Measurements from ENCODE around the gene FAM20A.

FAM20A gene

GRCh38 chr17:68600931-68601564, at the start of gene FAM20A:
Gene FAM20A (minus strand): TSS chr17:68601367. CDS start chr17:68600666, 701 bp downstream.
- no peak for DNase-seq

DNA sequence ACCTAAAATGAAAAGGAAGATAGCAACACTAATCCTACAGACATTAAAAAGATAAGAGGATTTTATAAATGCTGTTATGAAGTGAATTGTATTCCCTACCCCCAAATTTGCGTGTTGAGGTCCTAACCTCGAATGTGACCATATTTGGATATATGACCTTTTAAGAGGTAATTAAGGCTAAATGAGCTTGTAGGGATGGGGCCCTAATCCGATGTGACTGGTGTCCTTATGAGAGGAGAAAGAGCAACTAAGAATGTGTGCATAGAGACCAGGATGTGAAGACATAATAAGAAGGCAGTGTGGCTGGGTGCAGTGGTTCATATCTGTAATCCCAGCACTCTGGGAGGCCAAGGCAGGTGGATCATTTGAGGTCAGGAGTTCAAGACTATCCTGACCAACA, 48.2 kb upstream of the FAM20A start:
- DNase-seq = no peak

GRCh38 chr17:68646626-68647526, 45.7 kb upstream of the FAM20A start:
- DNase-seq = no peak

- no peak for DNase-seq
These were observed 40.9 kb upstream of the FAM20A start for GRCh38 chr17:68642118-68642412.

GRCh38 chr17:68641276-68642117, 40.3 kb upstream of the FAM20A start:
- DNase-seq = no peak

DNA sequence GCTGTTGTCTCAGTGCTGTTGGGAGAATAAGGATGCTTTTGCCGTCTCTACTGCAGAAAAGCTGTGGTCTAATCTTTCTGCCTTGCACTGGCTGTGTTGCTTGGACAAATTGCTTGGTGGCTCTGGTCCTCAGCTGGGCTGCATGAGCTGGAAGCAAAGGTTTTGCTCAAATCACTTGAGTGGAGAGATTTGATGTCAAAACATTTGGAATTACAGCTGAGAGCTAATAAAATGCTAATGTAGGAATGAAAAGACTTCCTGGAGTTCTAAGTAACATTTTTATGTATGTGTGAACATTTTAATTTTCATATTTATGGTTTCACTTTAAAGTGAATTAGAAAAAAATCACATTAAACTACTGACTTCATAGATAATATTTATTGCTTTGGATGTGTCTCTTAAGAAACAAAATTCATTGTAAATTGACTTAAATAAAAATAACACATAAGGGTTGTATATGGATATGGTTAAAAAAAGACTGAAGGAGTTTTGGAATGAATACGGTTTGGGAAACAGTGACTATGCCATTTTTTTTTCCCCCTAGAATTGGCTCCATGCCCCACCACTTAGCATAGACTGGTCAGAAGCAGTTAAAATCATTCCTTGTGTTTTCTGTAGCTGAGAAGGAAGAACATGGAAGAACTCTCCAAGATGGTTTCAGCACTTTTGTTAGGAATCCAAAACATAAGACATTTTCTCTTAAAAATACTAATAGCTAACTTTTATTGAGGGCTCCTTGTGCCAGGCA, 39.2 kb upstream of the FAM20A start:
- no peak for DNase-seq

- no peak for DNase-seq
These were observed 33.2 kb upstream of the FAM20A start for GRCh38 chr17:68634345-68634876.

DNA sequence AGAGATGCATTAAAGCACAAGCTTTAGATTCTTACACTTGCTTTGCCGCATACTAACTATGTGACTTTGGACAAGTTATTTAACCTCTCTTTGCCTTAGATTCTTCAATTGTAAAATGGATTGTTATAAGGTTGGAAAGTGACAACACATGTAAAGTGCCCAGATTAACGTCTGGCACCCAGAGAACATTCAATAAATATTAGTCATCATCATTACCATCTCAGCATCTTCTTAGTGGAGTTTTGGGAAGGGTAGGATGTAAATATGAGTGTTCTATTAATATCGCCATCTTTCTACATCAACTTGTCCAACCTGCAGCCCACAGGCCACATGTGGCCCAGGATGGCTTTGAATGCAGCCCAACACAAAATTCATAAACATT, 27.4 kb upstream of the FAM20A start:
- no peak for DNase-seq

DNA sequence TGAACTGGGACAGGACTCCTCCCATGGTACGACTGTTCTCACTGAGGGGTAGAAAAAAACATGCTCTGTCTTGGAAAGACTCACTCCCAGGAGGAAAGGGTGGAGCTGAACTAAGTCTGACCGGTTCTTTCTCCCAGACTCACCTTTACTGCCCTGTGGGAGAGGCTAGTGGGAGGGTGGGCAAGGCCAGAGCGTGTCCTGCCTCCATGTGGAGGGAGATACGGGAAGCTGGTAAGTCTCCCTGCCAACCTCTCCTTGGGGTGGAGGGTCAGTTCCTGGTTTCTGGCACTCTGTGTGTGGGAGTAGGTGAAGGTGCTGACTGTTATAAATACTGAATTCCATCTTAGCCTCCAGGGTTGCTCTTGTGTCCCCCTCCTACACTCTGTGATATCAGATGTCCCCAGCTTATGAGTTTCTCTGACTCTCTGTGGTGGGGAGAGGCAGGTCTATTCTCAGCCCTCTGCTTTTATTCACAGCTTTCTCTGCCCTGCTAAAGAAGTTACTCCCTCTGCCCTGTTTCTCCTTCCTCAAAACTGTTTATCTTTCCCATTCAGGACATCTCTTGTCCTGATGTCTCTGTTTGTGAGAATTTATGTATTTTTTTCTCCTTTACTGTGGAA, 26.9 kb upstream of the FAM20A start:
- DNase-seq = no peak

DNA sequence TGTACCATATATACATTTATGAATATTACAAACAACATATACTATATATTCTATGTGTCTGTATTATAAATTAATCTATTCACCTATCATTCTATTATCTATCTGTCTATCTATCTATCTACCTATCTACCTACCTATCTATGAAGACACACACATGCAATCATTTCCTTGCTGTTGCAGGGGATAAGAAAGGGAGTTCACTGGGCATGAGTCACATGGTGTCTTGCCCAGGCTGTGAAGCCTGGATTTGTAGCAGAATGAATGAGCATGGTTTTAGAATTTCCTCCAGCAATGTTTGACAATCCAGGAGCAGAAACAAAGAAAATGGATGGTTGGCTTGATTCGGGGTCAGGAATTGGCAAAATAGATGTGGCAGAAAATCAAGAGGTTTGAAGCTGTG, 23.2 kb upstream of the FAM20A start:
- no peak for DNase-seq

- DNase-seq = no peak
These were observed 22.6 kb upstream of the FAM20A start for GRCh38 chr17:68623811-68624210.

GRCh38 chr17:68622423-68622822, 21.3 kb upstream of the FAM20A start:
- no peak for DNase-seq

DNA sequence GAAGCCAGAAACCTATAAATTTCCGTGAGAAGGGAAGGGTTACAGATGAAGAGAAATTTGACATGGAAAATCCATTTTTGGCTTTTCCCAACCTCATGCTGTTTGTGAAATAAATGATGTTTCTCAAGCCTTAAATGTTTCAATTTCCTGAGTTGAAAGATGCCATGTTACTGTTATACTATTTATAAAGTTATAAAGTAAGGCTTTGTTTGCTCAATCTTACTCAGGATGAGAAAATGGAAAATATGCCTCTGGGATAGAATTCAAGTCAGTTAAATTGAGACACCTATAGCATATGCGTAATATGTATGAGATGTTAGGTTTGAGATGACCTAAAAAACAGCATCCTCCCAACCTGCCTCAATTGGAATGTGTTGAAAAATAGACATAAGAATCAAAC, 19.9 kb upstream of the FAM20A start:
- no peak for DNase-seq

- DNase-seq = no peak
These were observed 15.2 kb upstream of the FAM20A start for GRCh38 chr17:68616334-68616733.

GRCh38 chr17:68614718-68615117, 13.6 kb upstream of the FAM20A start:
- DNase-seq = no peak

GRCh38 chr17:68613739-68614298, 12.7 kb upstream of the FAM20A start:
- peak; percentile 3 for DNase-seq

DNA sequence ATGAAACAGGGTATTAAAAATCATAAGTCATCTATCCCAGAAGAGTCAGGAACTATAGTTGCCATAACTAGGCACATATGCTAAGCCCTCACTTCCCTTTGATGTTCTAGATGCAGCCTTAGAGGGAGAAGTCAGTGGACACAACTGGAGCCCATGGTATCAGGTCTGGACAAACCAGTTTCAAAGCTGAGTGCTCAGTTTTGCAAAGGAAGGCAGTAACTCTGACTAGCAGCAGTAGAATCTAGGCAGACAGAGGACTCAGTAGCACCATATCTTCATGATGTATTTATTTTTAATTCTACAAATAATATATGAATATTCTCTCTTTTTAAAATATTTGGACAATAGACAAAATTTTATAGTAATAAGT, 11.7 kb upstream of the FAM20A start:
- DNase-seq = no peak

- DNase-seq = no peak
These were observed 11.2 kb upstream of the FAM20A start for GRCh38 chr17:68612209-68612922.

GRCh38 chr17:68611353-68612208, 10.4 kb upstream of the FAM20A start:
- no peak for DNase-seq

- no peak for DNase-seq
These were observed 9.4 kb upstream of the FAM20A start for GRCh38 chr17:68610554-68610953.
